GM21528 (cell line): ENCODE results near the gene PCDH19.

Source experiments
- ATAC-seq: cut with Tn5 transposase; IDR thresholded peaks from one replicate; pipeline ENCODE4 v1.9.1; 2021; ENCODE audit warnings: mild to moderate bottlenecking, moderate library complexity; ENCODE audit not compliant: unreplicated experiment, low FRiP score

The PCDH19 gene

GRCh38 chrX:100316987-100317386, 93.1 kb downstream of the PCDH19 start:
- ATAC-seq: no peak

- ATAC-seq: no peak
Observed at GRCh38 chrX:100315566-100315965, 94.5 kb downstream of the PCDH19 start.

- ATAC-seq: no peak
Observed at GRCh38 chrX:100299559-100299958, 110.5 kb downstream of the PCDH19 start.

- no peak for ATAC-seq
Observed at GRCh38 chrX:100297728-100298127, 112.3 kb downstream of the PCDH19 start.

- no peak for ATAC-seq
Observed at GRCh38 chrX:100296183-100296753, 113.8 kb downstream of the PCDH19 start.

GRCh38 chrX:100294965-100295364, 115.1 kb downstream of the PCDH19 start:
- no peak for ATAC-seq

- ATAC-seq: no peak
Observed at GRCh38 chrX:100289066-100289558, 121.0 kb downstream of the PCDH19 start.

- no peak for ATAC-seq
Observed at GRCh38 chrX:100277231-100277630, 132.8 kb downstream of the PCDH19 start.

GRCh38 chrX:100274916-100275315, 135.2 kb downstream of the PCDH19 start:
- no peak for ATAC-seq

- no peak for ATAC-seq
Observed at GRCh38 chrX:100265179-100265578, 144.9 kb downstream of the PCDH19 start.

GRCh38 chrX:100264200-100264599, 145.9 kb downstream of the PCDH19 start:
- no peak for ATAC-seq

GRCh38 chrX:100263650-100264049, 146.4 kb downstream of the PCDH19 start:
- no peak for ATAC-seq

GRCh38 chrX:100248885-100249493, 161.1 kb downstream of the PCDH19 start:
- no peak for ATAC-seq

- ATAC-seq: no peak
Observed at GRCh38 chrX:100247826-100248225, 162.2 kb downstream of the PCDH19 start.

- no peak for ATAC-seq
Observed at GRCh38 chrX:100244681-100245080, 165.4 kb downstream of the PCDH19 start.
